Stimulated activated CD8-positive, alpha-beta memory T cell treated with anti-CD3 and anti-CD28 coated beads, Interleukin-4, amount 100 ng/mL, for 1 hour (primary cell): ENCODE results near the gene MPRIP.
A peak's percentile ranks its signal among the peaks of the same experiment; 100 is the strongest.

Experiments used
- DNase-seq, 2 donors: peaks; one replicate each; pipeline ENCODE4 v3.0.0-alpha.2; 2020; ENCODE audit warnings: low read depth in 2 of 2, low spot score in 1 of 2

Gene MPRIP

GRCh38 chr17:17229416-17230384 is 187.4 kb downstream of the MPRIP start:
- no peak for DNase-seq

DNA sequence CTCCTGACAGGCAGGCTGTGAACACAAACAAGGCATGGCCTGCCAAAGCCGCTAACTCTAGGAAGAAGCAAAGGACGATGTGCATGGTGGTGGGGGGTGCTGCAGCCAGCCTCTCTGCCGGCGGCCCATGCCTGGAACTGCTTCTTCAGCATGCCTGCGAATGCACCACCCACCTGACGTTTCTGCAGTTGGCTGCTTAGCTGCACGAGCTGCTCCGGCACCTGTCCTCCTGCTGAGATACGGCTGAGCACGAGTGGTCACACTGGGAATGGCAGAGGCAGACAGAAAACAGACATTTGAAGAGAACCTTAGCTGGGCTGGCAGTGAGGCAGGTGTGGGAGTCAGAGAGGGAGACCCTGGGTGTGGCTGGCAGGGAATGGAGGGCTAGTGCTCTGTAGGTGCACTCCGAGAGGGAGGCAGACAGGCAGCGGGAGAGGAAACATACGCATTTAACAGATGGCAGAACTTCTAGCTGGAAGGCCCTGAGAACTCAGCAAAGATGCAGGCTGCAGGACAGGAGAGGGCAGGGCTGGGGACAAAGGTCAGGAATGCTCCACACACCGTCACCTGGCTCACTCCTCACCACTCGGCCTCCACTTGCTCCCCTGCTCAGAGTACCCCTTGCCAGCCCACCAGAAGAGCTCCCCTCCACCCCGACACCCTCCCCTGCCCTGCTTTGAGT is 189.5 kb downstream of the MPRIP start:
- no peak for DNase-seq

DNA sequence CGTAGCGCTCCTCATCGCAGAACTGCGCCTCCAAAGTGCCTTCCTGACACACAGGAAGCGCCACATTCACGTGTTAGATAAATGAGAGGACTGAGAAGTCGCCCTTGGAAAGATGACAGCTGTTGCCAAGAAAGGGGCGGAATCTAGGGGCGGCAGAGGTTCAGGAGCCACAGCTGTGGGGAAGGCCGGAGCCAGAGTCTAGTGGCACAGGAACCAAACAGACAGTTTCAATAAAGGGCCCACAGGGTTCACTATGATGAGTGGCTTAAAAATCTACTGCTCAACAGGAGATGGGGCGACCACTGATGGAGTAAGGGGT is 190.0 kb downstream of the MPRIP start:
- DNase-seq, result no peak

DNA sequence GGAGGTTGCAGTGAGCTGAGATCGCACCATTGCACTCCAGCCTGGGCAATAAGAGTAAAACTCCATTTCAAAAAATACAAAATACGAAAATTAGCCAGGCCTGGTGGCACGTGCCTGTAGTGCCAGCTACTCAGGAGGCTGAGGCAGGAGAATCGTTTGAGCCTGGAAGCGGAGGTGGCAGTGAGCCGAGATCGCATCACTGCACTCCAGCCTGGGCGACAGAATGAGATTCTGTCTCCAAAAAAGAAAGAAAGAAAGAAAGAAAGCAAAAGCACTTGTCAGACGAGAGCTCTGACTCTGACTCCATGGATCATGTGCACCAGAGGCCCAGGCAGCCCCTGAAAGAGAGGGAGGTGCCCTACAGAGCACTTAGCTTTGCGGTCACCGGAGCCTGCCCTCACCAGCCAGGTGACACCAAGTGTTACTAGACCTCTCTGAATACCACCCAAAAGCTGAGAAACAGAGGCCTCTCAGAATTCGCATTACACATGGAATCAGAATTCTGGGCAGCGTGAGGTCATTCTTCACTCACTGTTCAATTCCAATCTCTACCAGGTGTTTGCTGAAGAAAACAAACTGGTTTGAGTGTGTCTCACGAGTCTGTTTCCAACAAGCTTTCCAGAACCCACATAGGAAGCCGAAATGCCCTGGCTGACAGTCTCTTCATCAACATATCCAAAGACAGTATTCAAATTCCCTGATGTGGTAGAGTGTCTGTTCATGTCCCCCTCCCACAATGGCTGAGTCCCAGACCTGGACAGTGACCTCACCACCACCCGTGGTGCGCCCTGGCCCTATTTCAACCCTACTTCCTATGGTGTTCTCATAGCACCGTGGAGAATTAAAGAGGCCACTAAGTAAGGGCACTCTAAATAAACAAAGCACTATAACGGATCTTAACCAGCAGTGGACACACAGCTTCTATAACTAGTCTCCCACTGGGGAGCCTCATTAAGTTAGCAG is 193.2 kb downstream of the MPRIP start:
- no peak for DNase-seq

- no peak for DNase-seq
Measured at GRCh38 chr17:17236295-17237025, 194.2 kb downstream of the MPRIP start.

DNA sequence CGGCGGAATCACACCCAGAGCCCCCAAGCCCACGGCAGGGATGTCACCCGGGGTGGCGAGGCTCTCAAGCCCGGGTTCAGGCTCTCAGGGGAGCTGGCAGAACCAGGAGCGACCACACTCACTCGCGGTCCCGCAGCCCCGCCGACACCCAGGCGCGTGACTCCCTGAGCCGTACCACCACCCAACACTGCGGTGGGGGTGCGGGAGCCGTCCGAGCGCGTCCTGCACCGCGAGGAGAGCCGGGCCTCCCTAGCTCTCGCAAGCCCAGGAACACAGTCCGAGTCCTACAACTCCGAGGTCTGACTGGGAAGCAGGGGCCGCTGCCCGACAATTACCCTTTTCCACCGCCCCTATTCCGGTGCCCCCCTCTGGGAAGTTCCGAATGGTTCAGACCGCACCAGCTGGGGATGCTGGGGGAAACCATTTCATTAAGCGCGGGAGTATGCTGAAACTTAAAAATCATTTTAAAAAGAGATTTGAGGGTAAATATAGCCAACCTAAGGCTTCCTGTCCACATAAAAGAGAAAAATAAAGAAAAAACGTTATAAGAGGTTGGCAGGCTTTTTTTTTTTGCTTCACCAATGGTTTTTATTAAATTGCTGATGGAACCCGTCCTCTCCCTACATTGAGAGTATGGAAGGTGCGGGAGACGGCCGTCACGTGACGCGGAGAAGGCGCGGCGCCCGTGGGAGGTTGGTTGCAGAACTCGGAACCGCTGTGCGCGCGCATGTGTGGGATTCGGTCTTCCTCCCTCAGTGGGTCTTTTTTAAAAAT is 195.0 kb downstream of the MPRIP start, which contains the start of gene FLCN:
TSS of gene FLCN (minus strand) at position 143 of the 774 bp plus-strand sequence. CDS start 9,031 bp downstream, outside the sequence.
- peak; percentile 79 to 81 for DNase-seq

DNA sequence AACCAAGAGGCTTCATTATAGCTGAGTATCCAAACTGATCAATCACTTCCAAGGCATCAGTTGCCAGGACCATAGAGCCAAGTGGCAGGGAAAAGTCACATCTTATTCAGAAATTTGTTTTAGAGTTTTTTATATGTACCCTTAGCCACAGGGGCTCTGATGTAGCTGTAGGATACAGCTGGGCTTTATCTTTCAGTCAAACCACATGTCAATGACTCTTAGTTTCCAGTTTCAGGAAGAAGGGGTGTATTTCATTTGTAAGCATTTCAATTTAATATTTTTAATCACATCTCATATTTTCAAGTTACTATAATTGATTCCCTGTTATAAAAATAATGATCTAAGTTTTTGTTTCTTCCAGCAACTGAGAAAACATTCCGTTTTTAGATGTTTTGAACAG is 197.6 kb downstream of the MPRIP start:
- no peak for DNase-seq

GRCh38 chr17:17241656-17242055 is 199.4 kb downstream of the MPRIP start:
- no peak for DNase-seq

GRCh38 chr17:17242246-17242645 is 200.0 kb downstream of the MPRIP start:
- DNase-seq, result no peak
